ENCODE measurements around the gene ARHGAP4. TPM values are rescaled to one million over a fixed set of nuclear protein-coding genes. Genes with fewer than 3 reads are reported as not detected.

Gene ARHGAP4
- total and polyA plus RNA-seq, 2 donors = 11.6 to 28.4 TPM

GRCh38 chrX:153921511-153922446 is 4.3 kb downstream of the ARHGAP4 start:
- WGBS = 45% methylated on average over 40 of the region's 40 CpGs
- Histone ChIP-seq H3K36me3 (ENCODE audit: insufficient read depth) (no peaks in the 10 kb centered on the region), H3K4me1 (ENCODE audit: insufficient read depth) (no peaks in the 10 kb centered on the region), H3K4me3 (ENCODE audit: low read depth, low read length) (no peak overlapping the region), H3K27ac (ENCODE audit: low read depth) (no peak overlapping the region)
- no peak for DNase-seq (ENCODE audit: extremely low spot score)

DNA sequence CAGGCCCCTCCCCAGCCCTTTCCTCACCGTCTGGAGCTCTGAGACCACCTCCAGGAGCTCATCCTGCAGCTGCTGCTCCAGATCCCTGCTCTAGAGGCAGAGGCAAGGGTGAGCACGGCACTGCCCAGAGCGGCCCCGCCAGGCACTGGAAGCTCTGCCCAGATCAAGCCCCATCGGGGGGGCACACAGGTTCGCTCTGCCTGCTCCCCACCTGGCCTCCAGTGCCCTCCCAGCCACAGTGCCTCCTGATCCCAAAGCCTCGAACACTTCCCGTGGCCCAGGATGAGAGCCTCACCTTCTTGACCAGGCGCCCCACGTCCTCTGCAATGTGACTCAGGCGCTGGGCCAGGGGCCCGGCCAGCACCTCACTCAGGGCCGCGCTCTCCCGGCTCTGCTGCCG is 5.0 kb downstream of the ARHGAP4 start:
- H3K36me3 ChIP-seq (ENCODE audit: insufficient read depth) = no peaks in the 10 kb centered on the region
- H3K27ac ChIP-seq (ENCODE audit: low read depth) = no peak overlapping the region
- no peaks in the 10 kb centered on the region for H3K4me1 ChIP-seq (ENCODE audit: insufficient read depth)
- no peak overlapping the region for H3K4me3 ChIP-seq (ENCODE audit: low read depth, low read length)
- no peak for DNase-seq (ENCODE audit: extremely low spot score)
- 69% methylated on average over 16 of the region's 16 CpGs for WGBS

DNA sequence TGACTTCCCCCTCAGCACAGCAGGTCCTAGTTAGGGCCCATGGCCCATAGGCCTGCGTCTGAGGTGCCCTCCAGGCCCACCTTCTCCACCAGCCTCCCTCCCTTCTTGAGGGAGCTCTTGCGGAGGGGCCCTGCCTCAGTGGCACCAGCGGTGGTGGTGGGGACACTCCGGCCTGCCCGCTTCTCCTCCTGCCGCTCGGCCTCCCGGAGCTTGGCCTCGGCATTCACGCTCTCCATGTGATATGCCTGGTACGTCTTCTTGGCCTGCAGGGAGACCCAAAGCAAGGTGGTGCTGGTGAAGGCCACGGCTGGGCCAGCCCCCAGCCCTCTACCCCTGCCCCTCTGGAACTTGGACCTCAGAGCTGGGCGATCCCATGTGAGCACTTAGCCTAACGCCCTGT is 5.5 kb downstream of the ARHGAP4 start:
- no peak for DNase-seq (ENCODE audit: extremely low spot score)
- H3K4me3 ChIP-seq (ENCODE audit: low read depth, low read length) = no peak overlapping the region
- no peaks in the 10 kb centered on the region for H3K4me1 ChIP-seq (ENCODE audit: insufficient read depth)
- no peak overlapping the region for H3K27ac ChIP-seq (ENCODE audit: low read depth)
- no peaks in the 10 kb centered on the region for H3K36me3 ChIP-seq (ENCODE audit: insufficient read depth)
- 98% methylated on average over 14 of the region's 14 CpGs for WGBS

- WGBS = 96% methylated on average over 13 of the region's 13 CpGs
These were observed 6.8 kb downstream of the ARHGAP4 start for GRCh38 chrX:153919281-153919680.

DNA sequence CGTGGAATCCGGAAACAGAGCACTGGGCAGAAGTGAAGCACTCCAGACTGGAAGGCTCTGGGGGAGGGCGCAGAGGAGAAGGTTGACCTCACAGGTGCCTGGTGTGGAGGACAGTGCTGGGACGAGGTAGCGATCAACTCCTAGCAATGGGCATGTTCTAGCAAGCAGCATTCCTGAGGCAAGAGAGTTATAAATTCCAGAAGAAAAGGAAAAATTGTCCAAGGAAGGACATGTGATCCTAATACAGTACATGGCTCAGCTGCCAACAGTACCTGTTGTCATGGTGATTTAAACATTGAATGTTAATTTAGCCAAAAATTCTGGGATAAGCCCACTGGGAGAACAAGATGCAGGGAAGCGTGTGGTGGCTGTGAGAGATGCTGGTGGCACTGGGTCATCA is 8.2 kb downstream of the ARHGAP4 start:
- Histone ChIP-seq H3K4me3 (ENCODE audit: low read depth, low read length) (no peak overlapping the region), H3K4me1 (ENCODE audit: insufficient read depth) (no peaks in the 10 kb centered on the region), H3K36me3 (ENCODE audit: insufficient read depth) (no peaks in the 10 kb centered on the region), H3K27ac (ENCODE audit: low read depth) (no peak overlapping the region)
- DNase-seq (ENCODE audit: extremely low spot score) = no peak
- WGBS = 86% methylated on average over 6 of the region's 6 CpGs

More at GRCh38 chrX:153919281-153919680, 6.8 kb downstream of the ARHGAP4 start:
- Histone ChIP-seq H3K4me3 (ENCODE audit: low read depth, low read length) (no peak overlapping the region), H3K27ac (ENCODE audit: low read depth) (no peak overlapping the region), H3K36me3 (ENCODE audit: insufficient read depth) (no peaks in the 10 kb centered on the region), H3K4me1 (ENCODE audit: insufficient read depth) (no peaks in the 10 kb centered on the region)
- no peak for DNase-seq (ENCODE audit: extremely low spot score)

GRCh38 chrX:153913701-153914100 is 12.4 kb downstream of the ARHGAP4 start:
- WGBS = 88% methylated on average over 17 of the region's 17 CpGs
- H3K27ac ChIP-seq (ENCODE audit: low read depth) = no peak overlapping the region

GRCh38 chrX:153913211-153913610 is 12.9 kb downstream of the ARHGAP4 start:
- 57% methylated on average over 17 of the region's 17 CpGs for WGBS
- DNase-seq (ENCODE audit: extremely low spot score) = no peak
- H3K36me3 ChIP-seq (ENCODE audit: insufficient read depth) = no peaks in the 10 kb centered on the region
- no peaks in the 10 kb centered on the region for H3K4me1 ChIP-seq (ENCODE audit: insufficient read depth)
- no peak overlapping the region for H3K4me3 ChIP-seq (ENCODE audit: low read depth, low read length)
- H3K27ac ChIP-seq (ENCODE audit: low read depth) = no peak overlapping the region

More at GRCh38 chrX:153913701-153914100, 12.4 kb downstream of the ARHGAP4 start:
- no peaks in the 10 kb centered on the region for H3K4me1 ChIP-seq (ENCODE audit: insufficient read depth)
- no peak for DNase-seq (ENCODE audit: extremely low spot score)
- H3K36me3 ChIP-seq (ENCODE audit: insufficient read depth) = no peaks in the 10 kb centered on the region
- H3K4me3 ChIP-seq (ENCODE audit: low read depth, low read length) = no peak overlapping the region

DNA sequence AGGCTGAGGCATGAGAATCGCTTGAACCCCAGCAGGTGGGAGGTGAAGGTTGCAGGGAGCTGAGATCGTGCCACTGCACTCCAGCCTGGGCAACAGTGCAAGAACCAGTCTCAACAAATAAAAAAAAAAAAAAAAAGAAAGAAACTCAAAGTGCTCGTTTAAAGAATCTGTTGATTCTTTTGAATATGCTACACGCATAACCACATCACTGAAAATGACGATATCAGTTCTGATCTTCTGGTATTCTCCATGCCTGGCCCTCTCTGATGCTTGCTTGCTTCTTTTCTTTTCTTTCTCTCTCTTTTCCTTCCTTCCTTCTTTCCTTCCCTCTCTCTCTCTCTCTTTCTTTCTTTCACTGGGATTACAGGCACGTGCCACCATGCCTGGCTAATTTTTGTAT is 14.3 kb downstream of the ARHGAP4 start:
- WGBS = 86% methylated on average over 6 of the region's 6 CpGs
- Histone ChIP-seq H3K27ac (ENCODE audit: low read depth) (no peak overlapping the region), H3K36me3 (ENCODE audit: insufficient read depth) (no peaks in the 10 kb centered on the region), H3K4me1 (ENCODE audit: insufficient read depth) (no peaks in the 10 kb centered on the region), H3K4me3 (ENCODE audit: low read depth, low read length) (no peak overlapping the region)
- DNase-seq (ENCODE audit: extremely low spot score) = no peak

- H3K36me3 ChIP-seq (ENCODE audit: insufficient read depth) = no peaks in the 10 kb centered on the region
- H3K4me3 ChIP-seq (ENCODE audit: low read depth, low read length) = no peak overlapping the region
- H3K27ac ChIP-seq (ENCODE audit: low read depth) = no peak overlapping the region
- no peak for DNase-seq (ENCODE audit: extremely low spot score)
- H3K4me1 ChIP-seq (ENCODE audit: insufficient read depth) = no peaks in the 10 kb centered on the region
- 97% methylated on average over 22 of the region's 22 CpGs for WGBS
These were observed 15.6 kb downstream of the ARHGAP4 start for GRCh38 chrX:153910446-153910845.

GRCh38 chrX:153909980-153910360 is 16.1 kb downstream of the ARHGAP4 start:
- WGBS = 94% methylated on average over 25 of the region's 25 CpGs
- Histone ChIP-seq H3K4me1 (ENCODE audit: insufficient read depth) (no peaks in the 10 kb centered on the region), H3K36me3 (ENCODE audit: insufficient read depth) (no peaks in the 10 kb centered on the region), H3K27ac (ENCODE audit: low read depth) (no peak overlapping the region), H3K4me3 (ENCODE audit: low read depth, low read length) (no peak overlapping the region)
- DNase-seq (ENCODE audit: extremely low spot score) = no peak

GRCh38 chrX:153909024-153909979 is 16.8 kb downstream of the ARHGAP4 start:
- no peak for DNase-seq (ENCODE audit: extremely low spot score)

DNA sequence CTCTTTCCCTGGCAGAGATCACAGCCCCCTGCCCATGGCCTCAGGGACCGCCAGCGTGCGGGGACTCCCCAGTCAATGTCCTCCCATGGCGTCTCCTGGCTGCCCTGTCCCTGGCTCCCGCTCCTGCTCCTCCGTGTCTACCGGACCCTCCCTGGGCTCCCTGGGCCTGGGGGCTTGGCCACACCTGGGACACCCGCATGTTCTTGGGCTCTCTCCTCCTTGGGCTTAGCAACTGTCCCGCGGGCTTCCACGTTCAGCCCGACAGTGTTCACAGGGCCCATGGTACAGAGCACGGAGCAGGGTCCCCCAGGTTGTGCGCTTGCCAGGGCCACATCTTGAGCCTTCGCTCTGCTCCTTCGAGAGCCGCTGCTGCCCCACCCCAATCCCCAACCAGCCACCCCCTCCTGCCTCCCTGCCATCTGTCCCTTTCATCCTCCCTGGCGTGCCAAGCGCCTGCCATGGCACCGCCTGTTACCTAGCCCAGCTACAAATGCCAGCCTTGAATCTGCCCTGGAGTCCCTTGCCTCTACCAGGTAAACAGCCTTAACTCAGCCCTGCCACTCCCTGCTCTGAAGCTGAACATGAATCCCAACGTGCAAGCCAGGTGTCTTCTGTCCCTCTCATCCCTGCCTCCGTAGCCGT is 17.7 kb downstream of the ARHGAP4 start:
- Histone ChIP-seq H3K4me1 (ENCODE audit: insufficient read depth) (no peaks in the 10 kb centered on the region), H3K36me3 (ENCODE audit: insufficient read depth) (no peaks in the 10 kb centered on the region), H3K4me3 (ENCODE audit: low read depth, low read length) (no peak overlapping the region), H3K27ac (ENCODE audit: low read depth) (no peak overlapping the region)
- WGBS = 93% methylated on average over 23 of the region's 23 CpGs
- DNase-seq (ENCODE audit: extremely low spot score) = no peak

More at GRCh38 chrX:153909024-153909979, 16.8 kb downstream of the ARHGAP4 start:
- WGBS = 70% methylated on average over 37 of the region's 37 CpGs
- Histone ChIP-seq H3K36me3 (ENCODE audit: insufficient read depth) (no peaks in the 10 kb centered on the region), H3K4me1 (ENCODE audit: insufficient read depth) (no peaks in the 10 kb centered on the region), H3K27ac (ENCODE audit: low read depth) (no peak overlapping the region), H3K4me3 (ENCODE audit: low read depth, low read length) (no peak overlapping the region)

DNA sequence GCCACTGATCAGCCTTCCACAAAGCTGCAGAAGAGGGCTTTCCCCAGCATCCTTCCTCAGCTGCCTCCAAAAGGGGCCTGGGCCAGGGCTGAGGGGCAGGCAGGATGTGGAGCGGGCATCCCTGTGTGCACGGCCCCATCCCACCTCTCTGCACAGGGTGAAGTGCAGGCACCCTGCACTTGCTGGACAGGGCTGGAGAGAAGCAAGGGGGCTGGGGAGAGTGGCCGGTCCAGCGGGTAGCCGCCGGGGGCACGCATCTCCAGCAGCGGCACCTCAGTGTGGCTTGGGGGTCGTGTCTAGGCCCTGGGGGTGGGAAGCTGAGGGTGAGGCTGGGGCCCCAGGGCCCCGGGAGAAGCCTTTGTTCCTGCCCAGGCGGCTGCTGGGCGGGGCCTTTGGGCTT is 18.6 kb downstream of the ARHGAP4 start:
- Histone ChIP-seq H3K4me1 (ENCODE audit: insufficient read depth) (no peaks in the 10 kb centered on the region), H3K4me3 (ENCODE audit: low read depth, low read length) (no peak overlapping the region), H3K27ac (ENCODE audit: low read depth) (no peak overlapping the region), H3K36me3 (ENCODE audit: insufficient read depth) (no peaks in the 10 kb centered on the region)
- 77% methylated on average over 12 of the region's 12 CpGs for WGBS
- DNase-seq (ENCODE audit: extremely low spot score) = no peak
